HG02852 (cell line): ENCODE results near the gene RHEB.

Experiments used
- ATAC-seq: cut with Tn5 transposase; IDR thresholded peaks from one replicate; pipeline ENCODE4 v1.9.1; 2021; ENCODE audit warnings: mild to moderate bottlenecking, moderate library complexity; ENCODE audit not compliant: unreplicated experiment

The RHEB gene

GRCh38 chr7:151505433-151505832 is 14.3 kb downstream of the RHEB start:
- ATAC-seq: no peak

DNA sequence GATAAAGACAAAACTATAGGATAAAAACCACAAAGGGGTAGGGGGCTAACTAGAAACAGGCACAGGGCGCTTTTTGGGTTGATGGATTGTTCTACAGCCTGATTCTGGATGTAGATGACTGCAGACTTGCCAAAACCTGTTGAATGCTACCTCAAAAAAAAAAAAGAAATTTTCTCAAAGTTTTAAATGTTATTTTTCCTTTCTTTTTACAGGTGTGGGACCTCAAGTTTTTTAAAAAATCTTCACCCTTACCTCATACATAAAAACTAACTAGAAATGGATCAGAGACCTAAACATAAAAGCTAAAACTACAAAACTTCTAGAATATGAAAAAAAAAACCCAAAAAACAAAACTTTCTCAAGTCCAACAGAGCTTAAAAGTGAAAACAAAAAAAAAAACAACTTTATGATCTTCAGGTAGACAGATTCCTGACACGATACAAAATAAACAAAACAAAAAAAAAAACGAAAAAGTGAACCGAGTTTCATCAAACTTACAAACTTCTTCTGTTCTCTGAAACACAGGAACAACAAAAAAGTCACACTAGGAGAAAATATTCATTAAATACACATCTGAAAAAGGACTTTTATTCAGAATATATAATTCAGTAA is 14.9 kb downstream of the RHEB start:
- ATAC-seq: no peak

DNA sequence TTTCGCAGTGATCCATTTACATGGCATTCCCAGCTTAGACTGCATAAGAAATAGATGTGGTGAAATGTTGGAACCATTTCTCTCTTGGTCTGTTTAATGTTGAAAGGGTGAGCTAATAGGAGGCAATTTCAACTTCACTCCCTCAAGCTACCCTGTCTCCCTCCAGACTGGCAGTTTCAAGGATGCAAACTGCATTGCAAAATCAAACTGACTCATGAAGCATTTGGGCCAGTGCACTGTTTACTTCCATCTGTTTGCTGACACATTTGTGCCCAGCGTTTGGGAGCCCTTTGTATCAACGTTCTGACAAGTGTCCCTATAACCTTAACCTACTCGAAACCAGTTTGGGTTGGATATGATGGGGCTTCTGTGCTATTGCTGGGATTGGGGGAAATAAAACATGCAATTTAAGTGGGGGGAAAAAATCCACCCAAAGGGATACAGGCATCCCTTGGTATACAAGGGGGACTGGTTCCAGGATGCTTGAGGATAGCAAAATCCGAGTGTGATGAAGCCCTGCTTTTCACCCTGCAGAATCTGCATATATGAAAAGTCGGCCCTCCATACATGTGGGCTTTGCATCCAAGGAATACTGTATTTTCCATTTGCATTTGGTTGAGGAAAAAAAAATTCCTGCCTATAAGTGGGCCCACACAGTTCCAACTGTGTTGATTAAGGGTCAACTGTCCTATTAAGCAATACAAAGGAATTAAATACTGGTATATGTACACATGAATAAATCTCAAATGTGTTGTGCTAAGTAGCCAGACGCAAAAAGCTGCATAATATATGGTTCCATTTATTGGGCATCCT is 15.6 kb downstream of the RHEB start:
- no peak for ATAC-seq

GRCh38 chr7:151501676-151502075 is 18.0 kb downstream of the RHEB start:
- no peak for ATAC-seq

- ATAC-seq: no peak
Observed at GRCh38 chr7:151498495-151498894, 21.2 kb downstream of the RHEB start.

DNA sequence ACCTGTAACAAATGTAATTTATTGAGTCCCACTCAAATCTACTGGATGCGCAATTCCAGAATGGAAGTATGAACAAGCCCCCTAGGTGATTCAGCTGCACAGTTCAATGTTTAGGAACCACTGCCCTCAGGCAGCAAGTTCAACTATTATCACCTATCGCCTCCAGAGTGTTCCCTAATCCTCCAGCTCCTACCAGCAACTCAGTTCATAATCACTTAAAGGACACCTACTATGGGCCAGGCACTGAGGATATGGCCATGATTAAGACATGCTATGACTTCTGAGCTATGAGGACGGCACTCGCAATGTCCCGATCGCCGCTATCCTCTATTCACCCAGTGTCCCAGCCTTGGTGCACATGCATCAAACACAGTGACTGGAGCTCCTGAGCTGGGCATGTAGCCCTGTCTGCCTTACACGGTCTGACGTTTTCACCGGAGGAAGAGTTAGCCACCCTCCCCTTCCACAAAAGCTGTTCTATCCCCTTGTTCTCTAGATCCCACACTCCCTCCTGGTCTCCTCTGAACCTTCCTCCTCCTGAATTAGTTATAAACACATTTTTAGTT is 22.3 kb downstream of the RHEB start:
- ATAC-seq: no peak

GRCh38 chr7:151495360-151495759 is 24.3 kb downstream of the RHEB start:
- no peak for ATAC-seq

GRCh38 chr7:151494298-151495284 is 25.1 kb downstream of the RHEB start:
- ATAC-seq: no peak

GRCh38 chr7:151493083-151493482 is 26.6 kb downstream of the RHEB start:
- ATAC-seq: no peak

DNA sequence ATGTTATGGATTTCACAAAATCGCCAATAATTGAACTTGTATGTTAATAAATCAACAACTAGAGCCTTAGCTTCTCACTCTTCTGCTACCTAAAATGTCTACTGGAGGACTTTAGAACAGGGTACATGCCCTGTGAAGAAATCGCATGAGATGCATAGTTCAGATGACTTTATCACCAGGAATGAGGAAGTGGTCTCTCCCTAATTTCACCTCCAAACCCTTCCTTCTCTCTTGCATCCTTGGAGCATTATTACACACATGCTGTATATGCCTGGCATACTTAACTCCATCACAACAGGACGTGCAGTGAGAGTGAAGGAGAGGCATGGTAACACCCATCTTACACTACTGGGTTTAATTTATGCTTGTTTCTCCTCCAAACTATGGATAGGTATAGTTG is 27.8 kb downstream of the RHEB start:
- ATAC-seq: no peak

DNA sequence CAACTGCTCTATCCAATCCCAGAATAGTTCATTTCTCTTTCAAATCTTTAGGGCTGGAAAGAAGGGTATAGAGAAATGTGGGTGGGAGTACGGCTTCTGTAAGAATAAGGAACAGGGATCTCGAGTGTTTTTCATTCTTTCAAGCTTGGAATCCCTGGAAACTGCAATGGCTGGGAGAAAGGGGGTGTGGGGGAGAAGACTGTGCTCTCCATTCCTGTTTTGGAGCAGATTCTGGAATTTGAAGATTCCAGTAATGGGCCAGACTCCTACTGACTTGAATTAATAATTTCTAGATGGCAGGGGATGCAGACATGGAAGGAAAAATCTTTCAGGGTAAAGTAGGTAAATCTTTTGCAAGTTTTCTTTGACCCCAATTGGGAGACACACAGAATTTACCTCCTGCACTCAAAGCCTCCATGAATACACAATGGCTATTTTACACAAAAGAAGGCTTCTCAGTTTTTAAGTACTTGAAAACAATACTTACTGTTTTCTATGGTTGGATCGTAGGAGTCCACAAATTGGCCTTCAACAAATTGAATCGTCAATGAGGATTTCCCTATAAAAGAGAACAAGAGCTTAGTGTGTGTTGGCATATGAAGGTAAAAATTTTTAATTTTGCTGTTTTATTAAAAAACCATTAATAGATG is 29.1 kb downstream of the RHEB start:
- ATAC-seq: no peak

DNA sequence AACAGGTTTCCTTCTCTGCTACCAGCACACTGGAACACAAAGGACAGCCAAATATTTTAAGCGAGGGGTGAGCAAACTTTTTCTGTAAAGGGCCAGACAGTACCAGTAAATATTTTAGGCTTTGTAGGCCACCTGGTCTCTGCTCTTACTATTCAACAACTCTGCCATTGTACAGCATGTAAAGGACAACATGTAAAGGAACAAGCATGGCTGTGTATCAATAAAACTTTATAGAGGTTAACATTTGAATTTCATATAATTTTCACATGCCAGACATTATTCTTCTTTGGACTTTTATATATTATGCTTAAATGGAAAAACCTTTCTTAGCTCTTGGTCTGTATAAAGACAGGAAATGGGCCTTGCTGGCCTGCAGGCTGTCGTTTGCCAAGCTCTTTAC is 30.2 kb downstream of the RHEB start:
- ATAC-seq: no peak

- ATAC-seq: no peak
Observed at GRCh38 chr7:151488096-151488495, 31.6 kb downstream of the RHEB start.

GRCh38 chr7:151487228-151487627 is 32.5 kb downstream of the RHEB start:
- ATAC-seq: no peak

DNA sequence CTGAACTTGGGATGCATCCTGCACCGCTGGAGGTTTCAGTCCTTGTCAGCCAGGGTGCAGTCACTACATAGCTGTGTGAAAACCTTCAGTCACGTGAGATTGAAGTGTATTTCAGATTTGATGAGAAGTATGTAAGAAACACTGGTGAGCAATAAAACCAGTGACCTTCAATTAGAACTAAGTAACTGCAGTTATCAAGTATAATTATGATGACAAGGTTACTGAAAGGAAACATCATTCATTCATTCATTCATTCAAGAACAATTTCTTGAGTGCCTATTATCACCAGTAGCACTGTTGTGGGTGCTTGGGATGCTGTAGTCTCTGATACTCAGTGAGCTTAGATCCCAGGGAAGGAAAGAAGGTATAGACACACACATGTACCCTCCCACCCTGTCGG is 33.6 kb downstream of the RHEB start:
- no peak for ATAC-seq

- ATAC-seq: no peak
Observed at GRCh38 chr7:151484971-151485707, 34.6 kb downstream of the RHEB start.

DNA sequence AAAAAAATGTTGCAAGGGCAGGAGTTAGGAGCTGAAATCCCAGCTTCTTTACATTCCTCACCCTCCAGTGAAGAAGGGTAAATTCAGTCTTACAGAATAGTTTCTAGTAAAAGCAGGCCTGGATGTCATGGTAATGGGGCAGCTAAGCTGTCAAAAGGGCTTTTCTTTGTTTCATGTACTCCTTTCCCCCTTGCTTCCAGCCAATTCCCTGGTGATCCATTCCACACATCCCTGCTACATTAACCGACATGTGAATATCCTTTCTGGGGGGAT is 36.0 kb downstream of the RHEB start:
- ATAC-seq: no peak

GRCh38 chr7:151482883-151483710 is 36.6 kb downstream of the RHEB start:
- no peak for ATAC-seq
